Left lung (tissue), 10 donors: Measurements from ENCODE around the gene NOG. TPM values are rescaled to one million over a fixed set of nuclear protein-coding genes. Genes with fewer than 3 reads are reported as not detected.

Source experiments
- ATAC-seq: fragments of 200-7000 bp; cut with Tn5 transposase; one replicate; pipeline ENCODE4 v1.9.1; 2020; ENCODE audit warnings: moderate library complexity
- DNase-seq, 4 donors: peaks; one replicate each; pipeline ENCODE4 v3.0.0-alpha.2; 2013 to 2020
- H3K27ac ChIP-seq, 2 donors: fragments of 200-600 bp; sonication (generic) in 1 of 2; one replicate each; pipeline versions ENCODE4 v1.5.0 to v1.8.0; 2020 to 2021
- H3K27me3 ChIP-seq, 2 donors: fragments of 200-600 bp; sonication (generic) in 1 of 2; one replicate each; pipeline versions ENCODE4 v1.5.0 to v1.8.0; 2020 to 2021
- H3K36me3 ChIP-seq, 2 donors: fragments of 200-600 bp; sonication (generic) in 1 of 2; one replicate each; pipeline versions ENCODE4 v1.5.0 to v1.8.0; 2020 to 2021
- H3K4me1 ChIP-seq, 2 donors: fragments of 200-600 bp; one replicate each; pipeline ENCODE4 v1.8.0; 2021
- H3K4me3 ChIP-seq, 2 donors: fragments of 200-600 bp; sonication (generic) in 1 of 2; one replicate each; pipeline versions ENCODE4 v1.5.0 to v1.8.0; 2020 to 2021; ENCODE audit warnings: mild to moderate bottlenecking in 1 of 2
- H3K9me3 ChIP-seq, 2 donors: fragments of 200-600 bp; sonication (generic) in 1 of 2; one replicate each; pipeline versions ENCODE4 v1.5.0 to v1.8.0; 2020 to 2021
- intact Hi-C, 2 donors: fragments of 100-400 bp; cut with DNase I; formaldehyde crosslinking; loops; one replicate each; pipeline versions ENCODE4 v1.11.2 to v1.14.2; 2022
- polyA plus RNA-seq, 6 donors: library from polyadenylated mRNA; unstranded; fragments of 120-200 nt; gene quantifications; one replicate each; pipeline ENCODE4 v1.2.1, GENCODE V29; 2013; ENCODE audit not compliant: insufficient read length in 6 of 6
- total RNA-seq, 2 donors: library from RNA; stranded (reverse); fragmentation: NEBNext Ultra II Directional; extraction: Animal tissue kit (Norgen Biotek cat#: 25700); gene quantifications; one replicate each; pipeline ENCODE4 v1.2.1, GENCODE V29; 2021
- TF ChIP-seq, protein P1 (sequence below), 2 donors: fragments of 200-600 bp; sonication (generic) in 1 of 2; IDR thresholded peaks; one replicate each; pipeline versions ENCODE4 v1.5.0 to v1.8.0; 2021; ENCODE audit warnings: antibody characterized with exemption in 2 of 2
- donor health status: DM: no; HTN: yes; CAD: no.
- donor health status: DM: no; HTN: no; CAD: no.

The NOG gene
- total and polyA plus RNA-seq, 8 donors: 0.55 to 2.2 (median 1.2) TPM

- no peak overlapping the region for H3K4me3 ChIP-seq
- peaks cover under 1 to 40% of the 10 kb centered on the region in 2 donors for H3K27me3 ChIP-seq
- intact Hi-C loops: no loop called here
- H3K4me1 ChIP-seq: no peaks in the 10 kb centered on the region
- no peaks in the 10 kb centered on the region for H3K36me3 ChIP-seq
- no peak overlapping the region for H3K27ac ChIP-seq
- TF ChIP-seq, protein P1, sequence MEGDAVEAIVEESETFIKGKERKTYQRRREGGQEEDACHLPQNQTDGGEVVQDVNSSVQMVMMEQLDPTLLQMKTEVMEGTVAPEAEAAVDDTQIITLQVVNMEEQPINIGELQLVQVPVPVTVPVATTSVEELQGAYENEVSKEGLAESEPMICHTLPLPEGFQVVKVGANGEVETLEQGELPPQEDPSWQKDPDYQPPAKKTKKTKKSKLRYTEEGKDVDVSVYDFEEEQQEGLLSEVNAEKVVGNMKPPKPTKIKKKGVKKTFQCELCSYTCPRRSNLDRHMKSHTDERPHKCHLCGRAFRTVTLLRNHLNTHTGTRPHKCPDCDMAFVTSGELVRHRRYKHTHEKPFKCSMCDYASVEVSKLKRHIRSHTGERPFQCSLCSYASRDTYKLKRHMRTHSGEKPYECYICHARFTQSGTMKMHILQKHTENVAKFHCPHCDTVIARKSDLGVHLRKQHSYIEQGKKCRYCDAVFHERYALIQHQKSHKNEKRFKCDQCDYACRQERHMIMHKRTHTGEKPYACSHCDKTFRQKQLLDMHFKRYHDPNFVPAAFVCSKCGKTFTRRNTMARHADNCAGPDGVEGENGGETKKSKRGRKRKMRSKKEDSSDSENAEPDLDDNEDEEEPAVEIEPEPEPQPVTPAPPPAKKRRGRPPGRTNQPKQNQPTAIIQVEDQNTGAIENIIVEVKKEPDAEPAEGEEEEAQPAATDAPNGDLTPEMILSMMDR (IDR thresholded peaks at IDR 0.05): no peak
- ATAC-seq: no peak
- no peaks in the 10 kb centered on the region for H3K9me3 ChIP-seq
- DNase-seq: no peak
Observed at GRCh38 chr17:56603486-56604238, 10.2 kb downstream of the NOG start.

- no peak for DNase-seq
- intact Hi-C loops: no loop called here
- Histone ChIP-seq H3K4me1 (no peaks in the 10 kb centered on the region), H3K4me3 (no peak overlapping the region), H3K27me3 (peaks cover 0 to 29% of the 10 kb centered on the region in 2 donors), H3K9me3 (no peaks in the 10 kb centered on the region), H3K36me3 (no peaks in the 10 kb centered on the region), H3K27ac (no peak overlapping the region)
- TF ChIP-seq, protein P1 (IDR thresholded peaks at IDR 0.05): no peak
- ATAC-seq: no peak
Observed at GRCh38 chr17:56604691-56605290, 11.3 kb downstream of the NOG start.

DNA sequence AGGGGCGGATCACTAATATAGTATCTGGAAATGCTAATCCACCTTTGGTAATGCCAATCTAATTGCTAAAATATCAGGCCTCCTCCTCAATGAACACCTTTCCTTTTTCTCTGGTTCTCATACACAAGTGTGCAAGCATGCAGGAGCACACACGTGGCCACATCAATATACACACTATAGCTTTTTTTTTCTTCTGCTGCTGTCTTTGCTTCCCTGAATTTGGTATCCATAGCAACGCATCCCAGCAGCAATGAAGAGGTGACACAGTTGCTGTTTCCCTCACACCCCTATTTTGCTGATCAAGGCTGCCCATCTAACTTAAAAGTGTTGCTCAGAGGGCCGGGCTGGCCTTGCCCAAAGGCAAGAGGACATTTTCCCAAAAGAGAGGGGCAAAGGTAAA is 15.4 kb downstream of the NOG start:
- Histone ChIP-seq H3K27me3 (peaks cover 0 to under 1% of the 10 kb centered on the region in 2 donors), H3K27ac (no peak overlapping the region), H3K36me3 (no peaks in the 10 kb centered on the region), H3K4me1 (no peaks in the 10 kb centered on the region), H3K4me3 (no peak overlapping the region), H3K9me3 (no peaks in the 10 kb centered on the region)
- DNase-seq (no peak), ATAC-seq (no peak)
- TF ChIP-seq, protein P1 (IDR thresholded peaks at IDR 0.05): no peak
- intact Hi-C loops: no loop called here

- H3K9me3 ChIP-seq: no peaks in the 10 kb centered on the region
- no peaks in the 10 kb centered on the region for H3K4me1 ChIP-seq
- TF ChIP-seq, protein P1 (IDR thresholded peaks at IDR 0.05): no peak
- no peaks in the 10 kb centered on the region for H3K27me3 ChIP-seq
- H3K27ac ChIP-seq: no peak overlapping the region
- H3K36me3 ChIP-seq: no peaks in the 10 kb centered on the region
- H3K4me3 ChIP-seq: no peak overlapping the region
- ATAC-seq: no peak
- intact Hi-C loops: no loop called here
- DNase-seq: no peak
Observed at GRCh38 chr17:56610321-56610720, 16.8 kb downstream of the NOG start.

- H3K27me3 ChIP-seq: no peaks in the 10 kb centered on the region
- TF ChIP-seq, protein P1 (IDR thresholded peaks at IDR 0.05): no peak
- no peaks in the 10 kb centered on the region for H3K36me3 ChIP-seq
- H3K9me3 ChIP-seq: no peaks in the 10 kb centered on the region
- no peaks in the 10 kb centered on the region for H3K4me1 ChIP-seq
- H3K4me3 ChIP-seq: no peak overlapping the region
- DNase-seq (no peak), ATAC-seq (no peak)
- H3K27ac ChIP-seq: no peak overlapping the region
- intact Hi-C loops: no loop called here
Observed at GRCh38 chr17:56613131-56613530, 19.6 kb downstream of the NOG start.
